T-helper 2 cell treated with Interferon-gamma antibody and Interleukin-4, amounts not matched to agents 100 ng/mL and 5 ng/mL, for 36 hours (primary cell): ENCODE results near the gene MAP7D3. TPM values are rescaled to one million over a fixed set of nuclear protein-coding genes. Genes with fewer than 3 reads are reported as not detected.
"Not testable (repeated sequence)": the region's sequence is repeated elsewhere in the genome, so short reads cannot be mapped to it uniquely, and the experiment has no call there.

ENCODE experiments used
- intact Hi-C: fragments of 100-400 bp; cut with micrococcal nuclease; formaldehyde crosslinking; loops from one replicate; pipeline ENCODE4 v1.15.1; 2023
- total RNA-seq: library from RNA; stranded (reverse); gene quantifications from 2 replicates; pipeline ENCODE4 v1.2.3, GENCODE V29; 2022

The MAP7D3 gene
- 17.9 and 20.0 TPM in 2 replicates for total RNA-seq

GRCh38 chrX:136251041-136251991 is at the start of gene MAP7D3:
MAP7D3 (minus strand) TSS chrX:136251400; CDS start chrX:136251358, 42 bp downstream.
- intact Hi-C loops = loop anchor here (1.0 to 10.0 kb wide), 3 partner anchors 246 to 323 kb away; partner anchors contain the start of genes HTATSF1 and SLC9A6

- intact Hi-C loops = not testable (repeated sequence)
Observed at GRCh38 chrX:136300721-136301120, 49.5 kb upstream of the MAP7D3 start, which contains the start of gene ADGRG4. ADGRG4 (plus strand) TSS chrX:136300963; CDS start chrX:136308778, 7,815 bp downstream.

- intact Hi-C loops = no loop called here
Observed at GRCh38 chrX:136295380-136295779, 44.2 kb upstream of the MAP7D3 start.

GRCh38 chrX:136292656-136293055 is 41.5 kb upstream of the MAP7D3 start:
- intact Hi-C loops = no loop called here

- intact Hi-C loops = no loop called here
Observed at GRCh38 chrX:136291824-136292223, 40.6 kb upstream of the MAP7D3 start.

GRCh38 chrX:136286375-136286774 is 35.2 kb upstream of the MAP7D3 start:
- intact Hi-C loops = not testable (repeated sequence)

GRCh38 chrX:136275553-136275952 is 24.4 kb upstream of the MAP7D3 start:
- intact Hi-C loops = no loop called here

GRCh38 chrX:136273986-136274385 is 22.8 kb upstream of the MAP7D3 start:
- intact Hi-C loops = no loop called here

- intact Hi-C loops = no loop called here
Observed at GRCh38 chrX:136272325-136272724, 21.1 kb upstream of the MAP7D3 start.

GRCh38 chrX:136271300-136271699 is 20.1 kb upstream of the MAP7D3 start:
- intact Hi-C loops = no loop called here

GRCh38 chrX:136269921-136270320 is 18.7 kb upstream of the MAP7D3 start:
- intact Hi-C loops = loop anchor here (5.0 kb wide), 2 partner anchors 68 to 108 kb away; no protein-coding TSS in a partner anchor

GRCh38 chrX:136268051-136269048 is 17.1 kb upstream of the MAP7D3 start:
- intact Hi-C loops = loop anchor here (1.0 to 5.0 kb wide), 3 partner anchors 66 to 240 kb away; no protein-coding TSS in a partner anchor

- intact Hi-C loops = loop anchor here (5.0 kb wide), 2 partner anchors 65 to 105 kb away; no protein-coding TSS in a partner anchor
Observed at GRCh38 chrX:136266828-136267227, 15.6 kb upstream of the MAP7D3 start.

GRCh38 chrX:136262812-136263315 is 11.7 kb upstream of the MAP7D3 start:
- intact Hi-C loops = no loop called here

GRCh38 chrX:136262243-136262642 is 11.0 kb upstream of the MAP7D3 start:
- intact Hi-C loops = no loop called here

- intact Hi-C loops = no loop called here
Observed at GRCh38 chrX:136261321-136261720, 10.1 kb upstream of the MAP7D3 start.

GRCh38 chrX:136260776-136261175 is 9.6 kb upstream of the MAP7D3 start:
- intact Hi-C loops = no loop called here

GRCh38 chrX:136259543-136259942 is 8.3 kb upstream of the MAP7D3 start:
- intact Hi-C loops = loop anchor here (10.0 kb wide), 1 partner anchor 315 kb away; no protein-coding TSS in a partner anchor

GRCh38 chrX:136258951-136259350 is 7.8 kb upstream of the MAP7D3 start:
- intact Hi-C loops = loop anchor here (10.0 kb wide), 1 partner anchor 316 kb away; no protein-coding TSS in a partner anchor

GRCh38 chrX:136256026-136256425 is 4.8 kb upstream of the MAP7D3 start:
- intact Hi-C loops = loop anchor here (10.0 kb wide), 1 partner anchor 319 kb away; no protein-coding TSS in a partner anchor

GRCh38 chrX:136255541-136255940 is 4.3 kb upstream of the MAP7D3 start:
- intact Hi-C loops = loop anchor here (10.0 kb wide), 1 partner anchor 319 kb away; no protein-coding TSS in a partner anchor
